ENCODE data around the gene AKAP5. TPM values are rescaled to one million over a fixed set of nuclear protein-coding genes. Genes with fewer than 3 reads are reported as not detected.
"Not testable (repeated sequence)": the region's sequence is repeated elsewhere in the genome, so short reads cannot be mapped to it uniquely, and the experiment has no call there.

Gene AKAP5
- total RNA-seq, 4 donors from 2014 or later: 0.04 to 0.87 (median 0.42) TPM

DNA sequence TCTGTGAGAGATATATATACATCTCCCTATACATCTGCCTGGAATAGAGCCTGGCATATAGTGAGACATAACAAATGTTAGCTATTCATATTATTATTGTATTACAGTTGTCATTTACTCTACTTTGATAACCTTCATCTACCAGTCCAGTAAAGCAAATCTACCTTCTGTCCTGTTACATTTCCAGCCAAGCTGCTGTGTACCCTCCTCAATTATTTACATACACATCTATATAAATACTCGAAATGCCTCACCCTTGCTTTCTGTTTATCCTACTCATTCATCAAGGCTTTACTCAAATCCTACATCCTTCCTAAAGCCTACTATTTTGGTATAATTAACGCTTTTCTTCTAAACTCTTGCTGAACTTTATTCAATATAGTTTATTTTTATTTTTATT, 48.0 kb downstream of the AKAP5 start:
- no peak for DNase-seq
- Histone ChIP-seq H3K4me3 (no peak overlapping the region), H3K27ac (peak overlapping the region in 1 of 4 donors; percentile 99), H3K4me1 (peaks cover 55 to 68% of the 10 kb centered on the region in 2 donors), H3K36me3 (no peaks in the 10 kb centered on the region), H3K27me3 (no peaks in the 10 kb centered on the region), H3K9me3 (no peaks in the 10 kb centered on the region)
- intact Hi-C loops (cut with DNase I; ENCODE audit: low total_unique reads) (no loop called here), in situ Hi-C loops (cut with MboI; ENCODE audit: low sequenced_read_pairs in 4 of 4) (no loop called here)
- ATAC-seq: no peak
- TF ChIP-seq, protein P1, sequence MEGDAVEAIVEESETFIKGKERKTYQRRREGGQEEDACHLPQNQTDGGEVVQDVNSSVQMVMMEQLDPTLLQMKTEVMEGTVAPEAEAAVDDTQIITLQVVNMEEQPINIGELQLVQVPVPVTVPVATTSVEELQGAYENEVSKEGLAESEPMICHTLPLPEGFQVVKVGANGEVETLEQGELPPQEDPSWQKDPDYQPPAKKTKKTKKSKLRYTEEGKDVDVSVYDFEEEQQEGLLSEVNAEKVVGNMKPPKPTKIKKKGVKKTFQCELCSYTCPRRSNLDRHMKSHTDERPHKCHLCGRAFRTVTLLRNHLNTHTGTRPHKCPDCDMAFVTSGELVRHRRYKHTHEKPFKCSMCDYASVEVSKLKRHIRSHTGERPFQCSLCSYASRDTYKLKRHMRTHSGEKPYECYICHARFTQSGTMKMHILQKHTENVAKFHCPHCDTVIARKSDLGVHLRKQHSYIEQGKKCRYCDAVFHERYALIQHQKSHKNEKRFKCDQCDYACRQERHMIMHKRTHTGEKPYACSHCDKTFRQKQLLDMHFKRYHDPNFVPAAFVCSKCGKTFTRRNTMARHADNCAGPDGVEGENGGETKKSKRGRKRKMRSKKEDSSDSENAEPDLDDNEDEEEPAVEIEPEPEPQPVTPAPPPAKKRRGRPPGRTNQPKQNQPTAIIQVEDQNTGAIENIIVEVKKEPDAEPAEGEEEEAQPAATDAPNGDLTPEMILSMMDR (IDR thresholded peaks at IDR 0.05 in 4 of 5, conservative IDR thresholded peaks at IDR 0.05 in 1 of 5): no peak
- no peak for TF ChIP-seq POLR2A (IDR thresholded peaks at IDR 0.05)

DNA sequence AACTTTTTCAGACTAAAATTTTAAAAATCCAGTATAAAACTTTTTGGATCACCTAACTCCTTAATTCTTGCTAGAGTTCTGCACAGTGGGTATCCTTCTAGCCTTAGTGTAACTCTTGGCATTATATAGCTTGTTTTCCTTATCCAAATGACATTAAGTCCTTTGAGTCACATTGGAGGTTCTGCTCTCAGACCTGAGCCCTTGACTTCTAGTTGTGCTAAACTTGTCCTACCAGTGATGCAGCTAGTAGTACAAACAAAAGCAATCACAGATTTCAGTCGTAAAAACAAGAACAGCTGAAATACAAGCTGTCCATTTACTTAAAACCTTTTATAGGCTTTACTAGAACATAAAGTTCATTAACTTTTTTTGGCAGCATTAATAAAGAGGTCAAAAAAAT, 49.8 kb downstream of the AKAP5 start:
- no peaks in the 10 kb centered on the region for H3K36me3 ChIP-seq
- H3K9me3 ChIP-seq: no peaks in the 10 kb centered on the region
- peaks cover 60% of the 10 kb centered on the region in 2 donors for H3K4me1 ChIP-seq
- H3K27ac ChIP-seq: peak overlapping the region in 3 of 4 donors; percentile 17 to 99 (median 56)
- TF ChIP-seq POLR2A (IDR thresholded peaks at IDR 0.05): no peak
- TF ChIP-seq, protein P1 (IDR thresholded peaks at IDR 0.05 in 4 of 5, conservative IDR thresholded peaks at IDR 0.05 in 1 of 5): no peak
- no peaks in the 10 kb centered on the region for H3K27me3 ChIP-seq
- DNase-seq (no peak), ATAC-seq (peak in 1 of 2 donors; percentile 53)
- in situ Hi-C loops (cut with MboI; ENCODE audit: low sequenced_read_pairs in 4 of 4): no loop called here
- no peak overlapping the region for H3K4me3 ChIP-seq
- intact Hi-C loops (cut with DNase I; ENCODE audit: low total_unique reads): no loop called here

GRCh38 chr14:64516969-64517368, 51.7 kb downstream of the AKAP5 start:
- ATAC-seq (no peak), DNase-seq (no peak)
- TF ChIP-seq, protein P1 (IDR thresholded peaks at IDR 0.05 in 4 of 5, conservative IDR thresholded peaks at IDR 0.05 in 1 of 5): no peak
- no peak for TF ChIP-seq POLR2A (IDR thresholded peaks at IDR 0.05)
- H3K27ac ChIP-seq: peak overlapping the region in 2 of 4 donors; percentile 16 to 99
- H3K9me3 ChIP-seq: no peaks in the 10 kb centered on the region
- H3K4me1 ChIP-seq: peaks cover 51 to 57% of the 10 kb centered on the region in 2 donors
- no peak overlapping the region for H3K4me3 ChIP-seq
- H3K27me3 ChIP-seq: no peaks in the 10 kb centered on the region
- H3K36me3 ChIP-seq: peaks cover 0 to 5% of the 10 kb centered on the region in 2 donors
- in situ Hi-C loops (cut with MboI; ENCODE audit: low sequenced_read_pairs in 4 of 4): no loop called here
- intact Hi-C loops (cut with DNase I; ENCODE audit: low total_unique reads): no loop called here

DNA sequence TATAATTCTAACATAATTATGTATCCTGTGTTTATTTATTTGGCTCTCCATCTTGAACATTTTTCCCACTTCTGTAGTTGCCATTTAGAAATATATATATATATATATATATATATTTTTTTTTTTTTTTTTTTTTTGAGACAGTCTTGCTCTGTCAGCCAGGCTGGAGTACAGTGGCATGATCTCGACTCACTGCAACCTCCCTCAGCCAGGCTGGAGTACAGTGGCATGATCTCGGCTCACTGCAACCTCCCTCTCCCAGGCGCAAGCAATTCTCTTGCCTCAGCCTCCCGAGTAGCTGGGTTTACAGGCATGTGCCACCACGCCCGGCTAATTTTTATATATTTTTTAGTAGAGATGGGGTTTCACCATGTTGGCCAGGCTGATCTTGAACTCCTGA, 52.4 kb downstream of the AKAP5 start:
- H3K9me3 ChIP-seq; H3K27me3 ChIP-seq; ATAC-seq; intact Hi-C loops (cut with DNase I; ENCODE audit: low total_unique reads); H3K4me3 ChIP-seq; in situ Hi-C loops (cut with MboI; ENCODE audit: low sequenced_read_pairs in 4 of 4); DNase-seq: not testable (repeated sequence)
- H3K4me1 ChIP-seq: peaks cover 44 to 54% of the 10 kb centered on the region in 2 donors
- peak overlapping the region; percentile 49 to 59 (median 56) for H3K27ac ChIP-seq
- H3K36me3 ChIP-seq: peaks cover 0 to 12% of the 10 kb centered on the region in 2 donors

DNA sequence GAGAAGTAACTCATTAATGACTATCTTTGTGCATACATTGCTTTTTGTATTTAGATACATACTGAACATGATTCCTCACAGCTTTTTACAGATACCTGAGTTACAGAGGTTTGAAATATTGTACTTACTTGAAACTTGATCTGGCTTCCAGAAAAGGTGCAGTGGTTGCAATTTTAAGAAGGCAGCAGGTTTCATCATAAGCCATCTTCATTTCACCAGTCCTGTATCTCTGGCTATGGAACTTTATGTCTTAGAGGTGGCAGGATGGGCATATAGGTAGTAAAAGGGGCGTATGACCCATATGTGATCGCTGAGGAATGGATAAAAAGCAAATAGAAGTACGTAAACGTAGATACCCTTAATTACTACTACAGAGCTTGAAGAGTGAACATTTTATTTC, 52.9 kb downstream of the AKAP5 start:
- in situ Hi-C loops (cut with MboI; ENCODE audit: low sequenced_read_pairs in 4 of 4): no loop called here
- Histone ChIP-seq H3K36me3 (peaks cover 0 to 17% of the 10 kb centered on the region in 2 donors), H3K4me3 (no peak overlapping the region), H3K27ac (peak overlapping the region; percentile 49 to 59 (median 56)), H3K9me3 (no peaks in the 10 kb centered on the region), H3K27me3 (no peaks in the 10 kb centered on the region), H3K4me1 (peaks cover 43 to 51% of the 10 kb centered on the region in 2 donors)
- intact Hi-C loops (cut with DNase I; ENCODE audit: low total_unique reads): no loop called here
- ATAC-seq: peak; percentile 76 to 88
- no peak for DNase-seq
- TF ChIP-seq, protein P1 (IDR thresholded peaks at IDR 0.05 in 4 of 5, conservative IDR thresholded peaks at IDR 0.05 in 1 of 5): no peak
- TF ChIP-seq POLR2A (IDR thresholded peaks at IDR 0.05): no peak
